Stomach (tissue), 9 donors: ENCODE results near the gene DNM3. TPM values are rescaled to one million over a fixed set of nuclear protein-coding genes. Genes with fewer than 3 reads are reported as not detected.

Source experiments
- DNase-seq, 2 donors: peaks; one replicate each; pipeline versions ENCODE4 v3.0.0 to v3.0.0-alpha.2; 2013 to 2019
- H3K27ac ChIP-seq, 5 donors: fragments of 200-600 bp in 4 of 5; sonication (generic) in 4 of 5; one replicate each; pipeline ENCODE4 v1.5.1; 2013 to 2019; ENCODE audit warnings: mild to moderate bottlenecking in 1 of 5, moderate library complexity in 1 of 5
- H3K27me3 ChIP-seq, 3 donors: fragments of 200-600 bp; sonication (generic); one replicate each; pipeline ENCODE4 v1.5.1; 2017 to 2019; ENCODE audit warnings: mixed run types in 1 of 3
- H3K36me3 ChIP-seq, 4 donors: fragments of 200-600 bp; sonication (generic); 1 replicate in 3 of 4; 2 replicates in 1 of 4; pipeline ENCODE4 v1.5.1; 2016 to 2019
- H3K4me1 ChIP-seq, 4 donors: fragments of 200-600 bp; sonication (generic); one replicate each; pipeline ENCODE4 v1.5.1; 2016 to 2019
- H3K4me3 ChIP-seq, 4 donors: fragments of 200-600 bp; sonication (generic) in 3 of 4; one replicate each; pipeline ENCODE4 v1.5.1; 2016 to 2019; ENCODE audit warnings: mild to moderate bottlenecking in 1 of 4
- H3K9me3 ChIP-seq, 4 donors: fragments of 200-600 bp; sonication (generic); one replicate each; pipeline ENCODE4 v1.5.1; 2016 to 2019
- CTCF ChIP-seq, 7 experiments: fragments of 450-650 bp in 4 of 7; fragments of 200-600 bp in 3 of 7; sonication (generic) in 3 of 7; IDR thresholded peaks; one replicate each; pipeline ENCODE4 v1.5.1; 2016 to 2019; ENCODE audit warnings: antibody characterized with exemption in 7 of 7, control low read depth in 2 of 7, mild to moderate bottlenecking in 1 of 7
- EP300 ChIP-seq: sonication (generic); formaldehyde crosslinking; IDR thresholded peaks from one replicate; pipeline ENCODE4 v1.6.1; 2017; ENCODE audit warnings: antibody characterized with exemption
- POLR2A ChIP-seq, 4 donors: fragments of 450-650 bp; IDR thresholded peaks; one replicate each; pipeline ENCODE4 v1.6.1; 2016; ENCODE audit warnings: antibody characterized with exemption in 4 of 4, control low read depth in 2 of 4, mild to moderate bottlenecking in 1 of 4, moderate library complexity in 1 of 4
- POLR2AphosphoS5 ChIP-seq, 3 donors: sonication (generic); formaldehyde crosslinking; IDR thresholded peaks; one replicate each; pipeline ENCODE4 v1.6.1; 2016; ENCODE audit warnings: antibody characterized with exemption in 3 of 3
- WGBS, 5 donors: extraction: QIAGEN DNeasy Blood & Tissue Kit in 3 of 5; methylation state at CpG; one replicate each; pipeline versions ENCODE4 v1.1.5 to v1.1.7; 2013 to 2018; 5-methylcytosine and 5-hydroxymethylcytosine counted together
- intact Hi-C: fragments of 100-400 bp; cut with DNase I; formaldehyde crosslinking; loops from one replicate; pipeline ENCODE4 v1.15.1; 2023; ENCODE audit warnings: low total_unique reads
- polyA plus RNA-seq, 3 donors: library from polyadenylated mRNA; stranded (reverse); fragments of 200-250 nt; gene quantifications; one replicate each; pipeline ENCODE4 v1.2.3, GENCODE V29; 2013
- total RNA-seq, 5 donors: library from RNA; depleted of rRNA; stranded (reverse); fragments of >200 nt; gene quantifications; one replicate each; pipeline versions ENCODE4 v1.1.0 to v1.2.3, GENCODE V29; 2014 to 2016
- donor health status: healthy with polysubstance abuse.
- donor health status: Bipolar disorder and iron deficiency.
- donor health status: healthy.

Gene DNM3
- total and polyA plus RNA-seq, 8 donors = 0.58 to 13.8 (median 2.2) TPM

GRCh38 chr1:172254521-172255222, 413.4 kb downstream of the DNM3 start:
- no peak for DNase-seq
- Histone ChIP-seq H3K36me3 (no peaks in the 10 kb centered on the region), H3K4me1 (no peaks in the 10 kb centered on the region), H3K27me3 (no peaks in the 10 kb centered on the region), H3K27ac (no peak overlapping the region), H3K4me3 (no peak overlapping the region), H3K9me3 (peaks cover 0 to 2% (median under 1%) of the 10 kb centered on the region in 4 donors)
- no peak for TF ChIP-seq EP300
- no peak for TF ChIP-seq POLR2AphosphoS5 (IDR thresholded peaks at IDR 0.05)
- no peak for TF ChIP-seq CTCF (IDR thresholded peaks at IDR 0.05)
- no peak for TF ChIP-seq POLR2A (IDR thresholded peaks at IDR 0.05)
- intact Hi-C loops = no loop called here
- 47 to 73% (median 60%) methylated on average over 3 of the region's 3 CpGs for WGBS, 5 donors

GRCh38 chr1:172255223-172255560, 413.9 kb downstream of the DNM3 start:
- no peak overlapping the region for H3K27ac ChIP-seq
- no peaks in the 10 kb centered on the region for H3K36me3 ChIP-seq
- H3K9me3 ChIP-seq = peaks cover 0 to 6% (median 5%) of the 10 kb centered on the region in 4 donors
- no peak for TF ChIP-seq POLR2AphosphoS5 (IDR thresholded peaks at IDR 0.05)
- no peak for TF ChIP-seq EP300
- TF ChIP-seq CTCF (IDR thresholded peaks at IDR 0.05) = no peak
- no peak for TF ChIP-seq POLR2A (IDR thresholded peaks at IDR 0.05)
- H3K4me1 ChIP-seq = no peaks in the 10 kb centered on the region
- H3K4me3 ChIP-seq = no peak overlapping the region
- no peaks in the 10 kb centered on the region for H3K27me3 ChIP-seq
- no peak for DNase-seq
- intact Hi-C loops = no loop called here

- WGBS, 5 donors = 92 to 98% (median 93%) methylated on average over 1 of the region's 1 CpG
- intact Hi-C loops = no loop called here
- H3K27ac ChIP-seq = no peak overlapping the region
- no peak for DNase-seq
- peaks cover 0 to 28% (median 11%) of the 10 kb centered on the region in 4 donors for H3K4me1 ChIP-seq
- TF ChIP-seq CTCF (IDR thresholded peaks at IDR 0.05) (no peak), EP300 (no peak), POLR2AphosphoS5 (IDR thresholded peaks at IDR 0.05) (no peak), POLR2A (IDR thresholded peaks at IDR 0.05) (no peak)
- no peak overlapping the region for H3K4me3 ChIP-seq
- H3K9me3 ChIP-seq = no peaks in the 10 kb centered on the region
- H3K27me3 ChIP-seq = no peaks in the 10 kb centered on the region
- H3K36me3 ChIP-seq = no peaks in the 10 kb centered on the region
These were observed 424.6 kb downstream of the DNM3 start for GRCh38 chr1:172265905-172266304.

- intact Hi-C loops = no loop called here
- Histone ChIP-seq H3K9me3 (no peaks in the 10 kb centered on the region), H3K4me3 (no peak overlapping the region), H3K27me3 (no peaks in the 10 kb centered on the region), H3K27ac (no peak overlapping the region), H3K4me1 (peaks cover 0 to 33% (median 15%) of the 10 kb centered on the region in 4 donors), H3K36me3 (no peaks in the 10 kb centered on the region)
- 41 to 87% (median 55%) methylated on average over 1 of the region's 1 CpG for WGBS, 5 donors
- no peak for TF ChIP-seq POLR2A (IDR thresholded peaks at IDR 0.05)
- TF ChIP-seq CTCF (IDR thresholded peaks at IDR 0.05) = no peak
- no peak for TF ChIP-seq EP300
- no peak for TF ChIP-seq POLR2AphosphoS5 (IDR thresholded peaks at IDR 0.05)
- no peak for DNase-seq
These were observed 425.4 kb downstream of the DNM3 start for GRCh38 chr1:172266528-172267174.
